GM12878 (cell line): ENCODE data around the gene ARL15.

Source experiments
- BACH1 ChIP-seq: fragments of 450-650 bp; IDR thresholded peaks from 2 replicates; pipeline ENCODE4 v1.6.1; 2017; ENCODE audit warnings: mild to moderate bottlenecking, borderline replicate concordance
- EGR1 ChIP-seq, 2 experiments: IDR thresholded peaks; 1 replicate in 1 of 2; 2 replicates in 1 of 2; pipeline ENCODE4 v1.6.1; 2011 to 2012; ENCODE audit warnings: low read depth in 2 of 2, low read length in 2 of 2, borderline replicate concordance in 1 of 2, mild to moderate bottlenecking in 1 of 2, moderate library complexity in 1 of 2
- IRF4 ChIP-seq: IDR thresholded peaks from 2 replicates; pipeline ENCODE4 v1.6.1; 2011; ENCODE audit warnings: low read depth, low read length
- POLR2A ChIP-seq: IDR thresholded peaks from 2 replicates; pipeline ENCODE4 v1.6.1; 2011; ENCODE audit warnings: low read depth, mild to moderate bottlenecking, low read length
- RAD21 ChIP-seq: IDR thresholded peaks from 2 replicates; pipeline ENCODE4 v1.6.1; 2011; ENCODE audit warnings: mild to moderate bottlenecking, low read depth, low read length, moderate library complexity; ENCODE audit not compliant: insufficient read depth
- RAD51 ChIP-seq: fragments of 450-650 bp; IDR thresholded peaks from 2 replicates; pipeline ENCODE4 v1.6.1; 2016; ENCODE audit warnings: moderate library complexity, mild to moderate bottlenecking, inconsistent platforms
- RELA ChIP-seq: fragments of 450-650 bp; IDR thresholded peaks from 2 replicates; pipeline ENCODE4 v1.8.0; 2014; ENCODE audit warnings: borderline replicate concordance; ENCODE audit not compliant: partially characterized antibody
- SIN3A ChIP-seq: IDR thresholded peaks from 2 replicates; pipeline ENCODE4 v1.6.1; 2012; ENCODE audit warnings: low read depth, low read length, improper control_type of control experiment
- YBX1 ChIP-seq: fragments of 450-650 bp; IDR thresholded peaks from 2 replicates; pipeline ENCODE4 v1.6.1; 2016; ENCODE audit warnings: antibody characterized with exemption
- ZZZ3 ChIP-seq: IDR thresholded peaks from 2 replicates; pipeline ENCODE4 v1.6.1; 2011; ENCODE audit warnings: low read depth; ENCODE audit not compliant: control insufficient read depth, insufficient read length
- TF ChIP-seq, protein P1 (sequence below): IDR thresholded peaks from 2 replicates; pipeline ENCODE4 v1.6.1; 2012; ENCODE audit warnings: improper control_type of control experiment, low read depth, low read length; ENCODE audit not compliant: insufficient replicate concordance
- TF ChIP-seq, protein P2 (sequence below), 3 experiments: IDR thresholded peaks in 2 of 3; conservative IDR thresholded peaks in 1 of 3; 2 replicates each; pipeline ENCODE4 v1.5.1; 2011; ENCODE audit warnings: low read depth in 3 of 3, low read length in 3 of 3, mild to moderate bottlenecking in 3 of 3, control low read depth in 2 of 3, moderate library complexity in 2 of 3, inconsistent platforms in 1 of 3, mixed read lengths in 1 of 3; ENCODE audit not compliant: control insufficient read depth in 2 of 3, insufficient read depth in 1 of 3; ENCODE audit errors: extremely low read depth in 1 of 3

- TF ChIP-seq POLR2A (no peak), RAD21 (no peak), ZZZ3 (no peak), IRF4 (no peak), RELA (no peak), SIN3A (no peak), YBX1 (no peak), BACH1 (no peak), EGR1 (IDR thresholded peaks at IDR 0.05; ENCODE audit: borderline replicate concordance in 1 of 2, low read depth in 2 of 2, low read length in 2 of 2) (no peak), RAD51 (no peak)
- TF ChIP-seq, protein P1, sequence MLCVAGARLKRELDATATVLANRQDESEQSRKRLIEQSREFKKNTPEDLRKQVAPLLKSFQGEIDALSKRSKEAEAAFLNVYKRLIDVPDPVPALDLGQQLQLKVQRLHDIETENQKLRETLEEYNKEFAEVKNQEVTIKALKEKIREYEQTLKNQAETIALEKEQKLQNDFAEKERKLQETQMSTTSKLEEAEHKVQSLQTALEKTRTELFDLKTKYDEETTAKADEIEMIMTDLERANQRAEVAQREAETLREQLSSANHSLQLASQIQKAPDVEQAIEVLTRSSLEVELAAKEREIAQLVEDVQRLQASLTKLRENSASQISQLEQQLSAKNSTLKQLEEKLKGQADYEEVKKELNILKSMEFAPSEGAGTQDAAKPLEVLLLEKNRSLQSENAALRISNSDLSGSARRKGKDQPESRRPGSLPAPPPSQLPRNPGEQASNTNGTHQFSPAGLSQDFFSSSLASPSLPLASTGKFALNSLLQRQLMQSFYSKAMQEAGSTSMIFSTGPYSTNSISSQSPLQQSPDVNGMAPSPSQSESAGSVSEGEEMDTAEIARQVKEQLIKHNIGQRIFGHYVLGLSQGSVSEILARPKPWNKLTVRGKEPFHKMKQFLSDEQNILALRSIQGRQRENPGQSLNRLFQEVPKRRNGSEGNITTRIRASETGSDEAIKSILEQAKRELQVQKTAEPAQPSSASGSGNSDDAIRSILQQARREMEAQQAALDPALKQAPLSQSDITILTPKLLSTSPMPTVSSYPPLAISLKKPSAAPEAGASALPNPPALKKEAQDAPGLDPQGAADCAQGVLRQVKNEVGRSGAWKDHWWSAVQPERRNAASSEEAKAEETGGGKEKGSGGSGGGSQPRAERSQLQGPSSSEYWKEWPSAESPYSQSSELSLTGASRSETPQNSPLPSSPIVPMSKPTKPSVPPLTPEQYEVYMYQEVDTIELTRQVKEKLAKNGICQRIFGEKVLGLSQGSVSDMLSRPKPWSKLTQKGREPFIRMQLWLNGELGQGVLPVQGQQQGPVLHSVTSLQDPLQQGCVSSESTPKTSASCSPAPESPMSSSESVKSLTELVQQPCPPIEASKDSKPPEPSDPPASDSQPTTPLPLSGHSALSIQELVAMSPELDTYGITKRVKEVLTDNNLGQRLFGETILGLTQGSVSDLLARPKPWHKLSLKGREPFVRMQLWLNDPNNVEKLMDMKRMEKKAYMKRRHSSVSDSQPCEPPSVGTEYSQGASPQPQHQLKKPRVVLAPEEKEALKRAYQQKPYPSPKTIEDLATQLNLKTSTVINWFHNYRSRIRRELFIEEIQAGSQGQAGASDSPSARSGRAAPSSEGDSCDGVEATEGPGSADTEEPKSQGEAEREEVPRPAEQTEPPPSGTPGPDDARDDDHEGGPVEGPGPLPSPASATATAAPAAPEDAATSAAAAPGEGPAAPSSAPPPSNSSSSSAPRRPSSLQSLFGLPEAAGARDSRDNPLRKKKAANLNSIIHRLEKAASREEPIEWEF, result no peak
- TF ChIP-seq, protein P2, sequence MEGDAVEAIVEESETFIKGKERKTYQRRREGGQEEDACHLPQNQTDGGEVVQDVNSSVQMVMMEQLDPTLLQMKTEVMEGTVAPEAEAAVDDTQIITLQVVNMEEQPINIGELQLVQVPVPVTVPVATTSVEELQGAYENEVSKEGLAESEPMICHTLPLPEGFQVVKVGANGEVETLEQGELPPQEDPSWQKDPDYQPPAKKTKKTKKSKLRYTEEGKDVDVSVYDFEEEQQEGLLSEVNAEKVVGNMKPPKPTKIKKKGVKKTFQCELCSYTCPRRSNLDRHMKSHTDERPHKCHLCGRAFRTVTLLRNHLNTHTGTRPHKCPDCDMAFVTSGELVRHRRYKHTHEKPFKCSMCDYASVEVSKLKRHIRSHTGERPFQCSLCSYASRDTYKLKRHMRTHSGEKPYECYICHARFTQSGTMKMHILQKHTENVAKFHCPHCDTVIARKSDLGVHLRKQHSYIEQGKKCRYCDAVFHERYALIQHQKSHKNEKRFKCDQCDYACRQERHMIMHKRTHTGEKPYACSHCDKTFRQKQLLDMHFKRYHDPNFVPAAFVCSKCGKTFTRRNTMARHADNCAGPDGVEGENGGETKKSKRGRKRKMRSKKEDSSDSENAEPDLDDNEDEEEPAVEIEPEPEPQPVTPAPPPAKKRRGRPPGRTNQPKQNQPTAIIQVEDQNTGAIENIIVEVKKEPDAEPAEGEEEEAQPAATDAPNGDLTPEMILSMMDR (IDR thresholded peaks at IDR 0.05 in 2 of 3, conservative IDR thresholded peaks at IDR 0.05 in 1 of 3; ENCODE audit: control insufficient read depth in 2 of 3, extremely low read depth in 1 of 3, insufficient read depth in 1 of 3, low read depth in 3 of 3, low read length in 3 of 3), result no peak
These were observed 123.4 kb downstream of the ARL15 start for GRCh38 chr5:54186912-54187445.
